ENCODE results near the gene BLNK.

The BLNK gene

DNA sequence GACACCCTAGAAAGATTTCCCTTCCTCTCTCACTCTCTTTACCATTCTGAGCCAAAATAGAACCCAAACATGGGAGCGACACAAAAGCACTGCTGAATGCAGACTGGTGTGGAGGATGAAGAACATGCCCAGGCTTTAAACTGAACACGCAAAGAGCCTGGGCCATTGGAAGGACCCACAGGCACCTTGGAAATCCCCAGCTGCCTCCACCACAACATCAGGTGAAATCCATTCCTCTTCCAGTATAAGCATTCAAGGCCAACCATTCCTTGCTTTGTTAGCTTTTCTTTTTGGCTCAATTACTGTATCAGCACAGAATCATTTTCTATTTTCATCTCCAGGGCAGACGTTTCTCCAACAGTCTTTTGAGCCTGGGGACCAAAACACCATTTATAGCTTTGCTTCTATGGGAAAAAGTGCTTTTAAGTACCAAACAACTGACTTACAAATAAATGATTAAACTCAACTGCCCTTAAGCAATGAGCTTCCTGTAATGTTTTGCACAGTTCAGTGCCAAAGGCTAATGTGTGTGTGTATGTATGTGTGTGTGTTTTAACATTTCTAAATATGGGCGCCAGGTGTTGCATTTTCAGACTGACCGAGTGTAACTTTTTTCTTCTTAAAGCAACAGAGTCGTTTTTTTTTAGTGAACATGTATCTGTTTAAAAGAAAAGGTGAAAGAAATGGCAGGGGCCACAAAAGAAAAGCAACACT is 16.2 kb upstream of the BLNK start:
- peak; percentile 20 for DNase-seq

DNA sequence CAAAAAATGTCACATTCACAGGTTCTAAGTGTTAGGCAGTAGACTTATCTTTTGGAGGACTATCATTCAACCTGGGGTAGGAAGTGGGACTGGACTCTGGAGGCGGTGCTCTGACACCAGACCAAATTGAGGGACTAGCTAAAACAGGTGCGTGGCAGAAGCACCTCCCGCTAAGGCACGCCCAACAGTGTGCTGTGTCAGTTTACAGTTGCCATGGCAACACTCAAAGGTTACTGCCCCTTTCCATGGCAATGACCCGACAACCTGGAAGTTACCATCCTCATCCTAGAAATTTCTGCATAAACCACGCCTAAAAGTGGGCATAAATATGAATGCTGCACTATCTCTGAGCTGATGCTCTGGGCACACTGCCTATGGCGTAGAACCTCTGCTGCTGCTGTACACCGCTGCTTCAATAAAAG is 14.0 kb upstream of the BLNK start:
- DNase-seq, result no peak

DNA sequence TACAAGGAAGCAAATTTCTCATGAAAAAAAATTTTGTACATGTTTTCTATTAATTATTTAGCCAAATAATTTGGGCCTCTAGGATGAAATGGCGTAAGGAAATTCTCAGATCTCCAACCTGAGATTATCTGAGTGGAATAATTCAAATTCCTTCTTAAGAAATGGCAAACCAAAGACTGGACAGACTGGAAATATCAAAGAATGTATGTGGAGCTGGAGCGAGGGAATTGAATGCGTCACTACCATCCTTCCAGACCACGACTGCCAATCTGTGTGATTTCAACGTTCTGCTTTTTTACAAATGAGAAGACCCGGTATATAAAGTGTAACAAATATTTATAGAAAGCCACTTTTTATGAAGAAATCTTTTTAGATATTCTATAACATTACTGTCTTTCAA is 12.4 kb upstream of the BLNK start:
- no peak for DNase-seq

DNA sequence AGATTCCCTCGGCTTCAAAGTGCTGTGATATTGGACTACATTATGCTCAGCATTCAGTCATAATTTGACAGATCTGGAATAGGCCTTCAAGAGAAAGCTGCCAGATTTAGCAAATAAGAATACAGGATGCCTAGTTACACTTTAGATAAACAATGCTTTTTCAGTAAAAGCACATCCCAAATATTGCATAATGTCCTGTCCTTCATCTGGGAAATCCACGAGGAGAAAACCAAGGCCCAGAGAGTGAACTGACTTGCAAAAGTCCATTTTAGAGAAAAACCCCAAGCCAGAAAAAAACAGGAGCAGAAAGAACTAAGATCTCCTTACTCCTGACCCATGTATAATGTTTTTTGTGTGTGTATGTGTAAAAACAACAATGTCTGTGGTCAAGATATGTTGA is 12.0 kb upstream of the BLNK start:
- DNase-seq, result no peak

DNA sequence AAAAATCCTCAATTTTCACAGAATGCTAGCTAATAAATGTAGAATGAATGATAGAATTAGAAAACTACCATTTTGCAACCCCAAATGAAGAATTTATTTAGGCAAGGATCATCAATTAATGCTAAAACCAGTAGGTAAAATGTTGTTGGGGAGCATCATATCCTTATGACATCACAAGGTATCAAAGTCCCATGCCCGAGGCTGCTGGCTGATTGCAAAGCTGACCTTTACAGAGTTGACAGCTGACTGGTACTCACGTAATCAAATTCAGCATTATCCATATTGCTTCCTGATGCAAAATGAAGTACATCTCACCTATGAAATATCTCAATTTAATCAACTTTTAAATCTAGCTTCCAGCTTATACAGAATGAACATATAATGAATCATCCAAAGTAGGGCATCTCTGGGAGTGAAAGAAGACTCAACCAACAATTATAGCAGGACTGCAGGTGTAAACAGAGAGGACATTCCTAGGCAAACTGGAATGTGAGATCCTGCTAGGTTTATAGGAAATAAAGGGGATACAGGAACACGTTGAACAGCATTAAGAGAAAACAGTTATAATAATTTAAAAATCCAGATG is 10.2 kb upstream of the BLNK start:
- no peak for DNase-seq

DNA sequence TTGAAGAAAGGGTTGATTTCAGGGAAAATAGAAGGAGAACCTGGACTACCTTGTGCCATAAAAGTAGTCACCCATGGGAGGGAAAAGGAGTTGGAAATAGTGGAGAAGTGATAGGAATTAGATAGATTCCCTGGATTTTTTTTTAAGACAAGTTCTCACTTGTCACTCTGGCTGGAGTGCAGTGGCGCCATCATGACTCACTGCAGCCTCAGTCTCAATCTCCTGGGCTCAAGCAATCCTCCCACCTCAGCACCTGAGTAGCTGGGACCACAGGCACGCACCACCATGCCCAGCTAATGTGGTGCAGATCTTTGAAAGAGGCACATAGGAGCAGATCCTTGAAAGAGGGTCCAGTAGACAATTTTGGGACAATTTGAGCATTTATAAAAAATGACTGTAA is 9.5 kb upstream of the BLNK start:
- no peak for DNase-seq

DNA sequence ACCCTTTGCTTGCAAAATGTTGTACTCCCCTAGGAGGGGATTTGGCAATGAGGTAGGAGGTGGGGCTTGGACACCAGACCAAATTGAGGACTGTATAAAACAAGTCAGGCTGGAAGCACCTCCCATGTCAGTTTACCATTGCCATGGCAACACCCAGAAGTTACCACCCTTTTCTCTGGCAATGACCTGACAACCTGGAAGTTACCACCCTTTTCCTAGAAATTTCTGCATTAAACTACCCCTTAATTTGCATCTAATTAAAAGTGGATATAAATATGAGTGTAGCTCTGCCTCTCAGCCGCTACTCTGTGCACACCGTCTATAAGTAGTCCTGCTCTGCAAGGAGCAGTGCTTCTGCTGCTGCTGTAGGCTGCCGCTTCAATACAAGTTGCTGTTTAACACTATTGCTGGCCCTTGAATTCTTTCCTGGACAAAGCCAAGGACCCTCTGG is 7.8 kb upstream of the BLNK start:
- DNase-seq, result no peak

DNA sequence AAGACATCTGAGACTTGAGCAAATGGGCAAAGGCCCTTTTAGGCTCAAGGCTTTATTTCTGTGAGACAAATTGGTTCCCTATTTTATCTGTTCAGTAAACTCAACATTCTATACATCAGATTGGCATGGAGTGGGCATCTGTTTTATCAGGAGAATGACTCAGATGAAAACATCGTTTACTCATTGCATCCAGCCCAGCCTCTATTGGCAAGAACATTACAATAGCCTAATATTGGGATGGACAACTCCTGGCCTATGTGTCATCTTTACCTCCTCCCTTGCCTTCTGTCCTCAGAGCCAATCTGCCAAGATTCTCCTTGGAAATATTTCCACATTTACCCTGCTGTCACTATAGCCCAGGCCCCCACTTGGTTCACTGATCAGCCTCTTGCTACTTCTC is 5.5 kb upstream of the BLNK start:
- DNase-seq, result no peak

DNA sequence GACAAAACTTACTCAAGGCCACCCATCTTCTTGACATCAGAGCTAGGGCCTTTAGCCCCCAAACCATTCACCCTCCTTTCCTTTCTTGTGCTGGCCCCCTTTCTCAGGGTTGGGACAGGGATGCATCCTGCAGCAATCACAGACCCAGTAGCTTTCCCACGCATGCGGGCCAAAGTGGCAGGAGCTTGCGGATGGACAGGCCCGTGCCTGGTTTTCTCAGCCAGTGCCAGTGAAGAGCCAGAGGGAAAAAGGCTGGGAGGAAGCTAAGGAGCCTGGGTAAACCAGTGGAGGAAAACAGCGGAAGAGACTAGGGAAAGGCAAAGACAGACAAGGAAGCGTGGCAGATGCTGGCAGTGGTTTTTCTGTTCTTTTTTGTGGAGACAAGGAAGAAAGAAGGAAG is 5.1 kb upstream of the BLNK start:
- DNase-seq, result no peak

DNA sequence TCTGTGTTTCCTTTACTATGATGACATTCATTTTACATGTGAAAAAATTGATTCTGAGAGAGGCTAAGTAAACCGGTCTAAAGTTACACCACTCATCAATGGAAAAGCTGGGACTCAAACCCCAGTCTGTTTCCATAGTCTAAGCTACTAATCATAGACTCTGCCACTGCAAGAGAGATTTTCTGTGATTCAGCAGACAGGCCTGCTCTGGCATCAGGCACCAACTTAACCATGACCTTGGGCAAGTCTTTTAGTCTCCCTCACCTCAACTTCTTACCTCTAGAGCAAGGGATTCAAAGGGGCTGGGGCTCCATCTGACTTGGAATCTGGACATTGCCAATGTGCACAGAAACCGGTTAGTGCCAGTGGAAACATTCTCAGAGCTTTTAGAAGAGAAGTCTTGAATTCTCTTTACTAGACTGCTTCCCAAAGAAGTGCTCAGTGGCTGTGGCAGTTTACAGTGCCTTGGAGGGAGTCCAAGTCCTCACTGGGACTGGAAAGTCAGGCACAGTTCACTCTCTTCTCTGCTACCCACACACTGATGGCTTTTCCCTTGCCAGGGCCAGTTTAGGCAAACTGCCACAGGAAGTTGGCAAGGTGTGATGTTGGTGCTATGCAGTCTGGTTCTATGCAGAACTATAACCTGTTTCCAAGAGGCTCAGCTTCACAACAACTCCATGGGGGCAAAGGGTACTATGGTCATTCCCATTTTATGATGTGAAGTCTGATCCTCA is 4.5 kb upstream of the BLNK start:
- DNase-seq, result no peak

DNA sequence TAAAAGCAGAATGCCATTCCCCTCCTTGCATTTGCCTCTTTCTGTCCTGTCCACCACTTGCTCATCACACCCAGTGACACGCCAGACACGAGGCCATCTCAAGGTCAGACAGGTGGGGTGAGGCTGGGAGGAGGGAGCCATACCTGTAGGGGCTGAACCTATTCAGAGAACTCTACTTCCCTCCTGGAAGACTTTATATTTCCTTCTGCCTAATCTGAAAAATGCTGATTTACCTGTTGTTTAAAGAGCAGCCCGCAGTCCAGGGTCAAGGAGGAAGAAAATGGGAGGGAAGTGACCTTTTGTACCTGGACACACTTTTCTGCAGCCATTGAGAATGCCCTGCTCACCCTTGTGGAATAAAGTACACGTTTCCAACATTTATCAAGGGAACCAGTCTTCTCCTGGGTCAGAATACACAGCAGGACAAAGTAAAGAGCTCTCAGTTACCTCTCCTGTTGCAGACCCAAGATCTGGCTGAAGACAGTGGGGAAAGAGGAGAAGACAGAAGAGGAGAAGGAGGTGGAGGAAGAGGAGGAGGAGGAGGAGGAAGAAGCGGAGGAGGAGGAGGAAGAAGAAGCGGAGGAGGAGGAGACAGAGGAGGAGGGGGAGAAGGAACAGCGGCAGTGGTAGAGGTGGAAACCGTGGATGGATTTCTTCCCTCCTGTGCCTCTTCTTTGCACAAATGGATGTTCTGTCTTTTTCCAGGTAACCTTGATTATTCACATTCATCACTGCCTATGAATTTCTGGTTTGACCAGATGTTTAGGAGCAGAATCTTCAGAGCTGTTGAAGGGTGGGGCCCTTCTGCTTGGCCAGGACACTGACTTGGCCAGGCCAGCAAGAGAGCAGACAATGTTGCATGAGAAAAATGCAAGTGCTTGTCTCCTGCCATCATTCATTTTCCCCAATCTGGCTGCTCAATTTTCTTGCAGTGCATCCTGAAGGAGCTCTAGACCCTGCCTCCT is 1.2 kb upstream of the BLNK start:
- DNase-seq, result no peak

DNA sequence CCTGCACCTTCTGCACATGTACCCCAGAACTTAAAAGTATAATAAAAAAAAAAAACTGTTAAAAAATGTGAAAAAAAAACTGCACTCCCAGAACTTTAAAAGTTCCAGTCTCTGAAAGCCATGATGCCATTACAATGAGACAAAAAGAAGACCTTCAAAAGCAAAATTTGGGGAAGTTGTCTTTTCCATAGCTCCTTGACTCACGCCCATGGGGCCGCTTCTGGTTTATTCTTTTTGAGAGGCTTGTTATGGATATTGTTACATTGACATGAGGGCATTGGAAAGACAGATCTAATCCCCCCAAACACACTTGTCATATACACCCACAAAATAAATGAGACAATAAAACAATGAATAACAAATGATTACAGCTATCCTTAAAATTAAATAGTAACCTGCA is 798 bp downstream of the BLNK start:
- no peak for DNase-seq

DNA sequence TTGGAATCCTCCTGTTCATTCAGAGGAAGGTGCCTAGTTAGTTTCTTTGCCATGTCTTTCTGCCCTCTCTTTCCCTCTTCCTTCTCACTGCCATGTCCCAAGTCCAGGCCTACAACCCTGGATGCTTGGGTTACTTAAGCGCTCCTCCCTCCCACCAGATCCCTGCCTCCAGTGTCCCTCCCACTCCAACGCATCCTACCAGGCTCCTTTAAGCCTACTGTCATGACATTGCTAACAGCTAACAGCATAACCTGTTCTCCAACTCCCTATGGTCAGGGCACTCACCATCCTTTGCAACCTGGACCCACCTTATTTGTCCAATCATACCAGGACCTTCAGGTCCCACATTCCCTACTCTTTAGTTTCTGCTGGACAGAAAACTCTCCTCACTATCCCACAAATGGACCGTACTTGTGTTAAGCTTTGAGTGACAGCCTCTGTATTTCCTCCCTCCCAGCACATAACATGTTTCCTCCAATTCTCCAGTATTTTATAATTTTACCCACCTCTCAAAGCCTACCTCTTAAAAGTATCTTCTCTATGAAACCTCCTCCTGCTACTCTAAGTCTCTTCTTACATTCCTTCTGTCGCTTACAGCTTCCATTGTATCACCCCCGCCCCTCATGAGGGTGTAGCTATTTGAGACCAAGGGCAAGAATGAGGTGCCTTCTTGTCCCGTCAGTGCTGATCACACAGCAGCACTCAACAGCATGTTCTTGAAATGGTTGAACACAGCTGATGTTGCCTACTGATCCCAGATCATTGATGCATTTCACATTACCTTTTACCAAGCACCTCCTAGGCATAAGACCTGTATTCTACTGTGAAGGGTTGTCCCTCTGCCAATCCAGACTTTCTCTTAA is 1.7 kb downstream of the BLNK start:
- DNase-seq, result no peak

DNA sequence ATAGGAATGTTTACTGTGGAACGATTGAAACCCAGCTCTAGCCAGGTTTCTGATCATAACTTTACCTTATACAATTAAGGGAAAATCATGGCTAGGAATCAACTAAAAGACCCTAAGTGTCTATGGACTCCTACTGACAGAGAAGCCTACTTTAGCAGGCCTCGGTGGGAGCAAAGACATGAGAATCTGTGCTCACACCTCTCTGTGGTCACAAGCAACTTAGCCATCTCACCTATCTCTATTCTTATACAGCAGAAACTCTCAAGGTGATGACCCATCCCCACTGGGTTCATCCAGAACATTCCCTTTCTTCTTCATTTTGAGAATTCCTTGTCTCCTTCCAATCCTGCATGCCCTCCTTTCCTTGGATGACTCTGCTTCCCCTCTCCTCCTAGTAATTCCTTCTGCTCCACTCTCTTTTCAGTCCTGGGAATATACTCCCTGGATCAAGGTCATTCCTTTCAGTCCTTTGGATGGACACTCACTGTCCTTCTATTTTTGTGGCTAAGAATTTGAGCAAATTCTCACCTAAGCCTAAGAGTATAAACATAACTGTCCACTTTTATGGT is 2.9 kb downstream of the BLNK start:
- no peak for DNase-seq

DNA sequence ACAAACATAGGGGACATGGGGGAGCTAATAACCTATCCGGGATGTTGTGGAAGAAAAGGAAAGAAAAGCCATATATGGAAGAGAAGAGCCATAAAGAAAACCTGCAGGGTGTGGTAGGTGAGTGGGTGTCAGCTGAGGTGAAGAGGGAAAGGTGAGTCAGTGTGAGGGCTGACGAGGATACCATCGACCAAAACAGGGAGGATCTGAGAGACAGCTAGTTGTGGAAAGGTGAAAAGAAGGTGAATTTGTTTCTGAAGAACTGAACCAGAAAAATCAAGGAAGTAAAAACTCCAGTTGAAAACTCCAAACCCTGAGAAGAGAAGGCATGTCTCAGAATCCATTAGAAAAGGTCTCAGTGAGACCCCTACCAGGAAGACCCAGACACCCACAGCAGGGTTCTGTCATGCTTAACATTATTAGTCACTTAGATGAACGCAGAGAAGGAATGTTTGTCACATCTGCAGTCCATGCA is 4.1 kb downstream of the BLNK start:
- DNase-seq, result no peak

DNA sequence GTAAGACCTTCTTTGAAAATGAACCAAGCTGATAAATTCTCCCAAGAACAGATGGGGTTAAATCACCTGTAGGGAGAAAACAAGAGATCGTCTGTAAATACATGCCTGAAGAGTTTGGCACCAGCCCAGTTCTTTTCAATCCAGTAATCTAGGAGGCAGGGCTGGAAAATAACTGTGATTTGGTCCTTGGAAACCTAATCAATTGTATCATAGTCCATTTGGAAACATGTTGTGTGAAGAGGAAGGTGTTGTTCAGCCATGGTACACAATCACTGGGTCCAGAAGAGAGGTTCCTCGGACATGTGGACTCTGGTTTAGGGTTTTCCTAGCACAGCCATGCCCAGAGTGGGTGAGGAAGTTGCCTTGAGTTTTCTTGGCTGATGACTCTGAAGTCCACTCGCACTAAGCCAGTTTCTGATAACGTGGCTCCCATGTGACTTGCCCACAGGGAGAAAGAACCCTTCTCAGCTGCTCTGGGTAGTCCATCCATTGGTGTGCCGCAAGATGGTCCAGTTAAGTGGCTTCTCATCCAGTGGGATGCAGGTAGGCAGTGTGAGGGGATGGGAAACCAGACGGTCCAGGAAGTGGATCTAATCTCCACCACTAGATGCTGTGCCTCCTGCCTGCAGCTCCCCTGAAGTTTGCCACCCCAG is 5.1 kb downstream of the BLNK start:
- DNase-seq, result no peak

DNA sequence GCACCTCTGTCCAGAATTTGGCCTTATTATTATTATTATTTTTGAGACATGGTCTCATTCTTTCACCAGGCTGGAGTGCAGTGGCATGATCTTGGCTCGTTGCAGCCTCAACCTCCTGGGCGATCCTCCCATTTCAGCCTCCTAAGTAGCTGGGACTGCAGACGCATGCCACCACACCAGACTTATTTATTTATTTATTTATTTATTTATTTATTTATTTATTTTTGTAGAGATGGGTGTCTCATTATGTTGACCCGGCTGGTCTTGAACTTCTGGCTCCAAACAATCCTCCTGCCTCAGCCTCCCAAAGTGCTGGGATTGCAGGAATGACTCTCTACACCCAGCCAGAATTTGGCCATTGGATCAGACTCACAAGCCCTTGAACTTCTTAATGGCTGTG is 6.4 kb downstream of the BLNK start:
- DNase-seq, result no peak

DNA sequence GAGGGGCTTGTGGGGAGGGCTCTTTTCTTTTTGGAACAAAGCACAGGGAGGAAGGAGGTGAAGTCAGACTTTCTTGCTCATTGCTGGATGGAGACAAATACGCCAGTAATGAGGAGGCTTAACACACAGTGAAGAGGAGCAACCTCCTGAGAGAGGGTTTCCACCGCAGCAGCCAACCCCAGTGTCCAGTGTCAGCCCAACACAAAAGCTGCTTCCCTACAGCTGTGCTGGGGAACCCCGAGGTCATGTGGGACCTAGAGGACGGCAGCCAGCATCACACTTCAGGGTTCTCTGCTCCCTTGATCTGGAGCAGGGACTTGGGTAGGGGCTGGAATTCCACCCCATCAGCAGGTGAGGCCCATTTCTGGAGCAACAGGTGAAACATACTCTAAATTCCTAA is 7.7 kb downstream of the BLNK start:
- no peak for DNase-seq

DNA sequence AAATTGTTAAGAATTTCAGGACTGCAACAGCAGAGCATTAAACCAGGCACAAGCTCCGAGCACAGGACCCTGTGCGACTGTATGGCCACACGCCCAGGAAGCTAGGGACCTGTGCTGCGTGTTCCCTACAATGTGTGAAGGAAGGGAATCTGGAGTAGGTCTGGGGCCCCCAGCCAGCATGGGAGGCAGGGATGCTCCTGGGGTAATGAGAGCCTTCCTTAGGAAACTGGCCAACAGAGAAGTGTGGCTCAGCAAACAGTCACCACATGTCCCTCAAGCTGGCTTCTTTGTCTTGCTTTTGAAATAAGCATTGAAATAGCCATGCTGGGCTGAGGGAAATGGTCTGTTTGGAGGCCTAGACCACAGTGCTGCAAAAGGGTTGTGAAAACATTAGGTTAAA is 8.2 kb downstream of the BLNK start:
- no peak for DNase-seq

DNA sequence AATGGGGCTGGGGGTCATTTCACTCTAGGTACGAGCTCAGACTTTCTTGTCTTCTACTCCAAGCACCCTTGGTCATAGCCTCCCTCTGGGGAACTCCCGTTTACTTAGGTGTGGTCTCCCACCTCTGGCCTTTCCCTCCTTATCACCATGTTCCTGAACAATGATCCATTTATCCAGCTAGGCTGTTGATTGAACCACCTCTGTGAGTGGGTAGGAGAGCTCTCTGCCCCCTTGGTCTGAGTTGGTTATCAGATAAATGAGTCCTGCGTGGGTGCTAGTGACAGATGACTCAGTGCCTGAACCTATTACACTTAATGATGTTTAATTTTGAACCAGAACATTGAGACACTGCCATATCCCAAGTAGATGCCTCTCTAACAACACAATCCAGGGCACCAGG is 9.4 kb downstream of the BLNK start:
- DNase-seq, result no peak

DNA sequence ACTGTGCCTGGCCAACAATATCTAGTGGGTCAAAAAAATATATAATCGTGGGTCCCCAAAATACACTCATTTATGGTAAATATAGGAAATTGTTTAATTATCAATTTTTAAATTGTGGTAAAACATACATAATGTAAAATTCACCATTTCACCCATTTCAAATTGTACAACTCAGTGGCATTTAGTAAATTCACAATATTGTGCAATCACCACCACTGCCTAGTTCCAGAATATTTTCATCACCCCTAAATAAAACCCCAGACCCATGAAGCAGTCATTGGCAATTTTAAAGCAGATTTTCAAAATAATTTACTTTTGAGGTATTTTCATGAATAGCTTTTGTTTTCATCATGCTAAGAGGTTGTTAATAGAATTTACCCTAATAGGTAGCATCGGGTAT is 10.2 kb downstream of the BLNK start:
- no peak for DNase-seq

Measured in eye (tissue), 1 donor.